ENCODE measurements around the gene PARD6G. TPM values are rescaled to one million over a fixed set of nuclear protein-coding genes. Genes with fewer than 3 reads are reported as not detected.

The PARD6G gene
- total RNA-seq, 1 experiment from 2014 or later, result 5.4 TPM

DNA sequence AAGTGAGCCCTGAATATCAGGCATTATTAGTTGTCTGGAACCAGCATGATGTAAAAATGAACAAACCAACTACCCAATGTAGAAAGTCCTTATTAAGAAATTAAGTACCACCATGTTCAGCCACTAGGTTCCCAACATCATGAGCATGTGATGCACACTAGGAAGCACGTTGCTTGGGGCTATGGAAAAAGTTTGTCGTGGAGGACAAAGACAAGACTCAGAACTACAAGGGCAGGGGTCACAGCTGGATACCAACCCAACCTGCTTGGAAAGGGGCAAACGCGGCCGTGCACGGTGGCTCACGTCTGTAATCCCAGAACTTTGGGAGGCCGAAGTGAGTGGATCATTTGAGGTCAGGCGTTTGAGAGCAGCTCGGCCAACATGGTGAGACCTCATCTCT is 74.3 kb downstream of the PARD6G start:
- Histone ChIP-seq H2AFZ (ENCODE audit: low read length) (no peak overlapping the region), H3K4me3 (ENCODE audit: low read length) (no peak overlapping the region), H4K20me1 (ENCODE audit: low read length) (no peaks in the 10 kb centered on the region), H3K9ac (ENCODE audit: low read length) (no peak overlapping the region), H3K36me3 (ENCODE audit: low read depth, low read length) (no peaks in the 10 kb centered on the region), H3F3A (ENCODE audit: low read length, unreplicated experiment) (no peaks in the 10 kb centered on the region), H3K27me3 (ENCODE audit: low read length) (no peaks in the 10 kb centered on the region), H3K4me1 (ENCODE audit: insufficient read depth, low read length) (peaks cover 2% of the 10 kb centered on the region; the same call in 1 of the 2 replicates), H3K4me2 (ENCODE audit: low read length) (no peak overlapping the region), H3K79me2 (ENCODE audit: low read length) (no peaks in the 10 kb centered on the region), H3K9me3 (ENCODE audit: low read length) (no peaks in the 10 kb centered on the region), H3K27ac (ENCODE audit: low read length) (no peak overlapping the region), H3K9me2 (replicated peaks; ENCODE audit: low read length) (no peaks in the 10 kb centered on the region)
- TF ChIP-seq, protein P1, sequence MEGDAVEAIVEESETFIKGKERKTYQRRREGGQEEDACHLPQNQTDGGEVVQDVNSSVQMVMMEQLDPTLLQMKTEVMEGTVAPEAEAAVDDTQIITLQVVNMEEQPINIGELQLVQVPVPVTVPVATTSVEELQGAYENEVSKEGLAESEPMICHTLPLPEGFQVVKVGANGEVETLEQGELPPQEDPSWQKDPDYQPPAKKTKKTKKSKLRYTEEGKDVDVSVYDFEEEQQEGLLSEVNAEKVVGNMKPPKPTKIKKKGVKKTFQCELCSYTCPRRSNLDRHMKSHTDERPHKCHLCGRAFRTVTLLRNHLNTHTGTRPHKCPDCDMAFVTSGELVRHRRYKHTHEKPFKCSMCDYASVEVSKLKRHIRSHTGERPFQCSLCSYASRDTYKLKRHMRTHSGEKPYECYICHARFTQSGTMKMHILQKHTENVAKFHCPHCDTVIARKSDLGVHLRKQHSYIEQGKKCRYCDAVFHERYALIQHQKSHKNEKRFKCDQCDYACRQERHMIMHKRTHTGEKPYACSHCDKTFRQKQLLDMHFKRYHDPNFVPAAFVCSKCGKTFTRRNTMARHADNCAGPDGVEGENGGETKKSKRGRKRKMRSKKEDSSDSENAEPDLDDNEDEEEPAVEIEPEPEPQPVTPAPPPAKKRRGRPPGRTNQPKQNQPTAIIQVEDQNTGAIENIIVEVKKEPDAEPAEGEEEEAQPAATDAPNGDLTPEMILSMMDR (conservative IDR thresholded peaks at IDR 0.05; ENCODE audit: low read depth, low read length), result no peak
- TF ChIP-seq EZH2phosphoT487 (IDR thresholded peaks at IDR 0.05; ENCODE audit: borderline replicate concordance, low read length), result no peak
- no peak for TF ChIP-seq EZH2 (IDR thresholded peaks at IDR 0.05; ENCODE audit: low read length, unreplicated experiment)
- ChIA-PET CTCF (no interaction called here), POLR2A (ENCODE audit: unreplicated experiment) (no interaction called here)
- BruUV-seq (replicated peaks), result no TSS peak
- ATAC-seq (no peak), DNase-seq (no peak)
- intact Hi-C loops (cut with micrococcal nuclease), result no loop called here

DNA sequence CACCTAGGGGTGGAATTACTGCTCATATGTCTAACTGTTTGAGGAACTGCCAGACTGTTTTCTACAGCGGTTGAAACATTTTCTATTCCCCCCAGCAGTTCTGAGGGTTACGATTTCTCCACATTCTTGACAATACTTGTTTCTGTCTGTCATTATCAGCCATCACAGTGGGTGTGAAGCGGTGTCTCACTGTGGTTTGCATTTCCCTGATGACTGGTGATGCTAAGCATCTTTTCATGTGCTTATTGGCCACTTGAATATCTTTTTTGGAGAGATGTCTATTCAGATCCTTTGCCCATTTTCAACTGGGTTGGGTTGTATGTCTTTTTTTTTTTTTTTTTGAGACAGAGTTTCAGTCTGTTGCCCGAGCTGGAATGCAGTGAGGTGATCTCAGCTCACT is 75.3 kb downstream of the PARD6G start:
- no peak overlapping the region for H3K4me2 ChIP-seq (ENCODE audit: low read length)
- no peaks in the 10 kb centered on the region for H3K9me2 ChIP-seq (replicated peaks; ENCODE audit: low read length)

More for the DNA sequence above, 75.3 kb downstream of the PARD6G start:
- no peak overlapping the region for H3K9ac ChIP-seq (ENCODE audit: low read length)
- DNase-seq (no peak), ATAC-seq (no peak)
- BruUV-seq (replicated peaks), result no TSS peak
- intact Hi-C loops (cut with micrococcal nuclease), result no loop called here
- TF ChIP-seq EZH2 (IDR thresholded peaks at IDR 0.05; ENCODE audit: low read length, unreplicated experiment) (no peak), EZH2phosphoT487 (IDR thresholded peaks at IDR 0.05; ENCODE audit: borderline replicate concordance, low read length) (no peak)
- TF ChIP-seq, protein P1 (conservative IDR thresholded peaks at IDR 0.05; ENCODE audit: low read depth, low read length), result no peak
- ChIA-PET CTCF (no interaction called here), POLR2A (ENCODE audit: unreplicated experiment) (no interaction called here)
- no peaks in the 10 kb centered on the region for H4K20me1 ChIP-seq (ENCODE audit: low read length)
- H3K36me3 ChIP-seq (ENCODE audit: low read depth, low read length), result no peaks in the 10 kb centered on the region
- no peak overlapping the region for H3K4me3 ChIP-seq (ENCODE audit: low read length)
- H3F3A ChIP-seq (ENCODE audit: low read length, unreplicated experiment), result no peaks in the 10 kb centered on the region
- no peaks in the 10 kb centered on the region for H3K79me2 ChIP-seq (ENCODE audit: low read length)
- H3K27ac ChIP-seq (ENCODE audit: low read length), result no peak overlapping the region
- no peaks in the 10 kb centered on the region for H3K27me3 ChIP-seq (ENCODE audit: low read length)
- peaks cover 2% of the 10 kb centered on the region; the same call in 1 of the 2 replicates for H3K4me1 ChIP-seq (ENCODE audit: insufficient read depth, low read length)
- H3K9me3 ChIP-seq (ENCODE audit: low read length), result no peaks in the 10 kb centered on the region
- H2AFZ ChIP-seq (ENCODE audit: low read length), result no peak overlapping the region

Measured in PC-3 (cell line).